Adrenal gland (tissue), 12 donors: ENCODE results near the gene NOD2. TPM values are rescaled to one million over a fixed set of nuclear protein-coding genes. Genes with fewer than 3 reads are reported as not detected.
A peak's percentile ranks its signal among the peaks of the same experiment; 100 is the strongest.

Source experiments
- DNase-seq, 7 donors: peaks; one replicate each; pipeline ENCODE4 v3.0.0-alpha.2; 2019 to 2020
- H3K27ac ChIP-seq, 5 donors: fragments of 200-600 bp; sonication (generic) in 4 of 5; 1 replicate in 3 of 5; 2 replicates in 2 of 5; pipeline versions ENCODE4 v1.5.1 to v1.8.0; 2016 to 2020; ENCODE audit warnings: mild to moderate bottlenecking in 1 of 5
- H3K27me3 ChIP-seq: fragments of 200-600 bp; 2 replicates; pipeline ENCODE4 v1.8.0; 2021
- H3K36me3 ChIP-seq, 2 donors: fragments of 200-600 bp; replicated peaks in 1 of 2; 1 replicate in 1 of 2; 2 replicates in 1 of 2; pipeline versions ENCODE4 v1.5.1 to v1.8.0; 2018 to 2022
- H3K4me1 ChIP-seq, 2 donors: fragments of 200-600 bp; replicated peaks in 1 of 2; 1 replicate in 1 of 2; 2 replicates in 1 of 2; pipeline versions ENCODE4 v1.5.1 to v1.8.0; 2018 to 2021
- H3K4me3 ChIP-seq, 4 donors: fragments of 200-600 bp; sonication (generic) in 3 of 4; one replicate each; pipeline ENCODE4 v1.5.1; 2016 to 2018
- H3K9me3 ChIP-seq, 3 donors: fragments of 200-600 bp; sonication (generic) in 1 of 3; replicated peaks in 1 of 3; 1 replicate in 2 of 3; 2 replicates in 1 of 3; pipeline versions ENCODE4 v1.5.1 to v1.8.0; 2016 to 2021
- POLR2A ChIP-seq, 2 donors: fragments of 450-650 bp; IDR thresholded peaks; one replicate each; pipeline ENCODE4 v1.6.1; 2017; ENCODE audit warnings: antibody characterized with exemption in 2 of 2, mild to moderate bottlenecking in 2 of 2, moderate library complexity in 1 of 2
- WGBS, 4 donors: extraction: QIAGEN DNeasy Blood & Tissue Kit in 2 of 4; methylation state at CpG; one replicate each; pipeline versions ENCODE4 v1.1.5 to v1.1.7; 2013 to 2017; 5-methylcytosine and 5-hydroxymethylcytosine counted together
- intact Hi-C, 2 donors: fragments of 100-400 bp; cut with DNase I; formaldehyde crosslinking; loops; one replicate each; pipeline versions ENCODE4 v1.14.1 to v1.15.0; 2022 to 2023
- polyA plus RNA-seq, 3 donors: library from polyadenylated mRNA; stranded (reverse); fragments of 200-250 nt in 2 of 3; fragments of 350-450 nt in 1 of 3; fragmentation: Illumina TruSeq in 1 of 3; extraction: RNeasy Lipid Tissue Mini Kit (QIAGEN cat#74804) in 1 of 3; gene quantifications; one replicate each; pipeline ENCODE4 v1.2.3, GENCODE V29; 2013 to 2014
- total RNA-seq, 9 donors: library from RNA; depleted of rRNA in 4 of 9; stranded (reverse); fragments of >200 nt in 4 of 9; fragments of 120-200 nt in 1 of 9; fragmentation: NEBNext Ultra II Directional in 1 of 9; extraction: Animal tissue kit (Norgen Biotek cat#: 25700) in 1 of 9; gene quantifications; one replicate each; pipeline versions ENCODE4 v1.1.0 to v1.2.4, GENCODE V29; 2013 to 2023
- TF ChIP-seq, protein P1 (sequence below), 6 experiments: fragments of 450-650 bp in 4 of 6; fragments of 200-600 bp in 2 of 6; sonication (generic) in 1 of 6; IDR thresholded peaks; 1 replicate in 5 of 6; 2 replicates in 1 of 6; pipeline versions ENCODE4 v1.5.1 to v1.8.0; 2016 to 2021; ENCODE audit warnings: antibody characterized with exemption in 6 of 6, mild to moderate bottlenecking in 2 of 6, moderate library complexity in 1 of 6
- donor health status: healthy with polysubstance abuse.
- donor health status: Bipolar disorder and iron deficiency.
- donor health status: DM: yes; HTN: yes; CAD: no.
- donor health status: DM: no; HTN: no; CAD: no.
- donor health status: DM: no; HTN: no; CAD: no.
- donor health status: DM: yes; HTN: yes; CAD: no.

NOD2 gene
- total and polyA plus RNA-seq, 12 donors, result 0.12 to 3.7 (median 1.1) TPM

DNA sequence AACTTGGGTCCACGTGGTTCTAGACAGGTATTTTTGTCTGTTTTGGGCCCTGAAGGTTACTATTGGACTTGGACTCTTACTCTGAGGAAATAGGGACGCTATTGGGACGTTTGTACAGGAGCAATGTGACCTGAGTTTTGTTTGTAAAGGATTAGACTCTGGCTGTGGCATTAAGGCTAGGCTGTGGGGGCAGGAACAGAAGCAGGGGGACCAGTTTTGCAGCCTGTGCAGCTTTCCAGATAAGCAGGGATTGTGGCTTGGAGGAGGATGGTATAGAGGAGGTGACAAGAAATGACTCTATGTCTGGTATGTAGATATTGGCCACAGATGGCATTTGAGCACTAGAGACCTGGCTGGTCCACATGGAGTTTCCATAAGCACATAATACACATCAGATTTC is 12.8 kb downstream of the NOD2 start:
- intact Hi-C loops, result no loop called here
- 52 to 64% (median 60%) methylated on average over 3 of the region's 3 CpGs for WGBS, 4 donors
- Histone ChIP-seq H3K27me3 (no peaks in the 10 kb centered on the region), H3K4me3 (no peak overlapping the region), H3K36me3 (no peaks in the 10 kb centered on the region), H3K4me1 (no peaks in the 10 kb centered on the region), H3K9me3 (peaks cover 0 to 15% (median 0%) of the 10 kb centered on the region in 3 donors), H3K27ac (no peak overlapping the region)
- no peak for DNase-seq
- no peak for TF ChIP-seq POLR2A (IDR thresholded peaks at IDR 0.05)
- TF ChIP-seq, protein P1, sequence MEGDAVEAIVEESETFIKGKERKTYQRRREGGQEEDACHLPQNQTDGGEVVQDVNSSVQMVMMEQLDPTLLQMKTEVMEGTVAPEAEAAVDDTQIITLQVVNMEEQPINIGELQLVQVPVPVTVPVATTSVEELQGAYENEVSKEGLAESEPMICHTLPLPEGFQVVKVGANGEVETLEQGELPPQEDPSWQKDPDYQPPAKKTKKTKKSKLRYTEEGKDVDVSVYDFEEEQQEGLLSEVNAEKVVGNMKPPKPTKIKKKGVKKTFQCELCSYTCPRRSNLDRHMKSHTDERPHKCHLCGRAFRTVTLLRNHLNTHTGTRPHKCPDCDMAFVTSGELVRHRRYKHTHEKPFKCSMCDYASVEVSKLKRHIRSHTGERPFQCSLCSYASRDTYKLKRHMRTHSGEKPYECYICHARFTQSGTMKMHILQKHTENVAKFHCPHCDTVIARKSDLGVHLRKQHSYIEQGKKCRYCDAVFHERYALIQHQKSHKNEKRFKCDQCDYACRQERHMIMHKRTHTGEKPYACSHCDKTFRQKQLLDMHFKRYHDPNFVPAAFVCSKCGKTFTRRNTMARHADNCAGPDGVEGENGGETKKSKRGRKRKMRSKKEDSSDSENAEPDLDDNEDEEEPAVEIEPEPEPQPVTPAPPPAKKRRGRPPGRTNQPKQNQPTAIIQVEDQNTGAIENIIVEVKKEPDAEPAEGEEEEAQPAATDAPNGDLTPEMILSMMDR (IDR thresholded peaks at IDR 0.05), result no peak

DNA sequence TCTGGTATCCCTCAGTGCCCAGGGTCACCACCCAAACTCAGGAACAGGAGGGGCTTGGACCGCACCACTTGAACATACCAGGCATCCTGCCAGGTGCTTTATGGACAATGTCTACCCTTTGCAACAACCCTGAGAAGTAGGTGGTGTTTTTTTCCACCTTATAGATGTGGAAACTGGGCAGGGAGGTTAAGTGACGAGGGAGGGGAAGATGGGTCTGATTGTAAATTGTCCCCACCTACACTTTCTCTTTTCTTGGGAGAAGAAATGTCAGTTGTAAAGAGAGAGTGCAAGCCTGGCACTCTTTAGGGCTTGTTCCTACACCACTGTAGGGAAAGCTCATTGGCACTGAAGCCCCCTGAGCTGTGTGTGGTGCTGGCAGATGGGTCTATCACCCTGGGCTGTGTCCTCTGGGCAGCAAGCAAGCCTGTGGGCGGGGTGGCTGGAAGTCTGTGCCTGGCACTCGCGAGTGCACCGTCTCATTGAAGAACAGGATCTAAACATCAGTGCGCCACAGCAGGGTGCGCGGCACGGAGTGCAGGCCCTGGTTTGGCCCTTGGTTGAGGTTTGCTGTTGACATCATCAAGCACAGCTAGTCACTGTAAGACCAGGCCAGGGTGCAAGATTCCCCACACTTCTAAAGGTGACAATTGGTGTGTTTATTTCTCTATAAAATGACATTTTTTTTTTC is 15.1 kb downstream of the NOD2 start:
- Histone ChIP-seq H3K9me3 (peaks cover 0 to 15% (median 0%) of the 10 kb centered on the region in 3 donors), H3K27ac (peak overlapping the region in 1 of 5 donors; percentile 14), H3K4me1 (no peaks in the 10 kb centered on the region), H3K4me3 (no peak overlapping the region), H3K36me3 (no peaks in the 10 kb centered on the region), H3K27me3 (no peaks in the 10 kb centered on the region)
- peak in 1 of 7 donors; percentile 14 for DNase-seq
- no peak for TF ChIP-seq POLR2A (IDR thresholded peaks at IDR 0.05)
- TF ChIP-seq, protein P1 (IDR thresholded peaks at IDR 0.05), result no peak
- 59 to 84% (median 80%) methylated on average over 6 to 10 of the region's 10 CpGs for WGBS, 4 donors
- intact Hi-C loops, result no loop called here

DNA sequence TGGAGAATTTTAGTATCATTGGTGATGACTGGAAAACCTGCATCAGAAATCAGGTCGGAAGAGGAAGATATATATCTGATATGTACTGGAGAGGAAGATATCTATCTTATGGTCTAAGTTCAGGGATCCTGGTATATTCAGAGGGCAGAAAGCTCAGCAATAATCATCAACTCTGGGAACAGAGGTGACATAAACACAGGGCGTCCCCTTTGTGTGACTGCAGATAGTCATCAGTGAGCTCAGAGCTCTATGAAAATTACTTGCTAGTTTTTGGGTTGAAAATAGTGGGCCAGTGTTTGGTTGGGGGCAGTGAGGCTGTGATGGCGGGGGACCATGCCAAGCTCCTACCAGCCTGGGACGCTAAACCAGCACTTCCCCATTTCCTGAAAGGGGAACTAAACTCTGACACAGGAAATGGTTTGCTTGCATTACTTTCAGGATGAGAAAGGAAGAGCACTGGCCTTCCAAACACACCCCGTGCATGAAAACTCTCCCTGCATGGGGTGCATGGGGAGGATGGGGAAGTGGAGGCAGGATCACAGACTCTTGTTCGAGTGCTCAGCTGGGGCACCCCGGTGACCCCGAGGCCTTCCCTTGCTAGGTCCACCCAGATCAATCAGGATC is 15.8 kb downstream of the NOD2 start:
- Histone ChIP-seq H3K4me3 (no peak overlapping the region), H3K9me3 (peaks cover 0 to 9% (median 0%) of the 10 kb centered on the region in 3 donors), H3K27ac (peak overlapping the region in 1 of 5 donors; percentile 14), H3K27me3 (no peaks in the 10 kb centered on the region), H3K4me1 (no peaks in the 10 kb centered on the region), H3K36me3 (no peaks in the 10 kb centered on the region)
- no peak for TF ChIP-seq POLR2A (IDR thresholded peaks at IDR 0.05)
- TF ChIP-seq, protein P1 (IDR thresholded peaks at IDR 0.05), result no peak
- DNase-seq, result peak in 1 of 7 donors; percentile 25
- intact Hi-C loops, result no loop called here
- WGBS, 4 donors, result 57 to 73% (median 64%) methylated on average over 6 to 8 of the region's 8 CpGs

DNA sequence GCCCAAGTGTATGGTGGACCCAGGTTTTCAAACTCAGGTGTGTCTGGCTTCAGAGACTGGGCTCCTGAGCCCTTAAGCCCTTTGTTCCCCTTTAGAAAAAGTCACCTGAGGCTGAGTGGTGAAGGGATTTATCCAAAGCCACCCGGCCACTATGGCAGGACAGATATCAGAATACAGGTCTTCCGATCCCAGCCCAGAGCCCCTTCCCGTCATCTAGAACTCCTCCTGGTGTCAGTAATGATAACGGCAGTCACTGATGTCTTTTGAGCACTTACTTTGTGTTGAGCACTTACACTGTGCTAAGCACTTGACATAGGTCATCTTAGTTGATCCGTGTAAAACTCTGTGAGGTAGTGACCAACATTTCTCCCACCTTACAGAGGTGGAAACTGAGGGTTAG is 16.6 kb downstream of the NOD2 start:
- 84 to 87% (median 85%) methylated on average over 4 to 5 of the region's 5 CpGs for WGBS, 4 donors
- no peak for TF ChIP-seq POLR2A (IDR thresholded peaks at IDR 0.05)
- TF ChIP-seq, protein P1 (IDR thresholded peaks at IDR 0.05), result no peak
- no peak overlapping the region for H3K4me3 ChIP-seq
- H3K36me3 ChIP-seq, result no peaks in the 10 kb centered on the region
- H3K27ac ChIP-seq, result no peak overlapping the region
- H3K27me3 ChIP-seq, result no peaks in the 10 kb centered on the region
- H3K4me1 ChIP-seq, result no peaks in the 10 kb centered on the region
- H3K9me3 ChIP-seq, result peaks cover 0 to 2% (median 0%) of the 10 kb centered on the region in 3 donors
- intact Hi-C loops, result no loop called here
- DNase-seq, result peak in 1 of 7 donors; percentile 7
